Endometrial microvascular endothelial cells (primary cell): ENCODE data around the gene DCT. TPM values are rescaled to one million over a fixed set of nuclear protein-coding genes. Genes with fewer than 3 reads are reported as not detected.

Experiments used
- in situ Hi-C: cut with HindIII; loops from 2 replicates; pipeline ENCODE4 v1.10.0; 2017; ENCODE audit warnings: low sequenced_read_pairs, low pct_unique_long_range_greater_than_20kb; ENCODE audit errors: inconsistent ontology term
- total RNA-seq: library from RNA; depleted of rRNA; stranded (reverse); fragments of >200 nt; gene quantifications from one replicate; pipeline ENCODE4 v1.2.3, GENCODE V29; 2015; ENCODE audit errors: inconsistent ontology term

The DCT gene
- total RNA-seq, 1 donor from 2014 or later: not detected

GRCh38 chr13:94412870-94413597 is 66.4 kb downstream of the DCT start:
- in situ Hi-C loops: no loop called here

GRCh38 chr13:94411747-94412146 is 67.7 kb downstream of the DCT start:
- in situ Hi-C loops: no loop called here

DNA sequence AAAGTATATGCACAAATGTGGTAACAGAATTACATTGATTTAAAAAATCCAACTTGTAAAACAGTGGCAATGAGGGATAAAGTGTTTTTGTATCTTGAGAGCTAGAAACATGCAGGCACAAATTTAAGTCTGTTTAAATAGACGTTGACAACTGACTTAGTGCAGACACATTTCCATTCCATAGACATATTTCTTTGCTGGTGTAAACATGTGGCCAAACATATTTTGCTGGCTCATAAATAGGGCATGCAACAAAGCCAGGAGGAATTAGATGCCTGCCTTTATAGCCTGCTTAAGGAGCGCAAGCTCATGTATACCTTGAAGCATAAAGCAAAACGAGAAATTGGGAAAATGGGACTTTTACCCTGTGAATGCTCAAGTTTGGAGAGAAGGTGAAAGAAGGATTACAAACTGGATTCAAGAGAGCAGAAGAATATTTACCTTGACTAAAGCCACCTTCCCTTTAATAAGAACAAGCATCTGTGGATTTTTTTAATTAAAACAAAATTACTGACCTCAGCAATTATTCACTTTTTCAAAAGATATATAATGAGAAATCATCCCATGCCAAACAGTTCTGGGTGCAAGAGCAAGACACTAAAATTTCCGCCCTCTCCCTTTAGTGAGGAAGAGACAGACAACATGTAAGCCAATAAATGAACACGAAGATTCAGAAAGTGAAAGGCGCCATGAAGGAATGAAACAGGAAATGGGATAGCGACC is 71.0 kb downstream of the DCT start:
- in situ Hi-C loops: no loop called here

DNA sequence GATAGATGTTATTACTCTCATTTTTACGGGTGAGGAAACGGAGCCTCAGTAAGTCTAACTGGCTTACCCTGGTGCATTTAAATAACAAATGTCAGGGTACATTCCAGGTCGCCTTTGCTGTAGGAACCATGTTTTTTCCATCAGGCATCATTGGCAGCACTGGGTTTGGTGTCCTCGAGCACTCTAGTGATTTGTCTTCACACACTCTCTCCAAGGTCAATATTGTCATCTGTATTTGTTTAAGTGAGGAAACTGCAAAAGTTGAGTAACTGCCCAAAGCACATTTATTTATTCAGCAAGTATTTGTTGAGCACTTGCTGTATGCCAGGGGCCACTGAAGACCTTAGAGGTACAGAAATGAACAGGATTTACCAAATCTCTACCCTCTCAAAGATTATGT is 78.6 kb downstream of the DCT start:
- in situ Hi-C loops: no loop called here

DNA sequence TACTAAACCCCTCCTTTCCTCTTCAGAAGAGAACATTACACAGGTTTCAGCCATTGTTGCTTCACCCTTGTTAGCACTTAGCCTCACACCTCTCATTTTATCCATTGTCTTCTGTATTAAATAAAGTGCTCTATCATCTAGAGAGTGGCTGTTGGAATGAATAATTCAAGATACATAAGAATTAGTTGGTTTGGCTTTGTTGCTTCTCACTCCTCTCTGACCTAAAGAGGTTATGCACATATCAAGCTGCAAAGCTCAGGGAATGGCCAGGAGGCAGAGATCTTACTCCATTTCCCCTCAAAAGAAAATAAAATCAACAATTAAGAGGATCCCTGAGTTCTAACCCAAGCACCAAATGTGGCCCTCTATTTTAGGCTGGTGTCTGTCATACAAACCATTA is 79.7 kb downstream of the DCT start:
- in situ Hi-C loops: no loop called here

- in situ Hi-C loops: no loop called here
Measured at GRCh38 chr13:94395860-94396259, 83.6 kb downstream of the DCT start.

DNA sequence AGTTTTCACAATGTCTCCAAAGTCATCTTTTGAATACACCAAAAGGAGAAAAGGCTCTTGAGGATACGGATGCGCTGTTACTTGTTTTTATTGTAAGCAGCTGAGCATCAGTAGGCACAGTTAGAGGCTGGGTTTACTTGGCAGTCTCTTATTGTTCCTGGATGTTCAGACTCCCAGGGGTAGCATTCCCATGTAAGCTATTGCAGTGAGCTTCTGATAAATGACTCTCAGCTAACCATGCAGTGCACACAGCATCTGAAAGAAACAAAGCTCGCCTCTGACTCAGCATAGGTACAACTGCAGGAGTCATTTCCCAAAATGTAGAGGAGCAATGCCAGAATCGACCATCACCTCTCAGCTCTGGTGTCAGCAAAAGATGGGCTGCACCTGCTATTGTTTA is 84.8 kb downstream of the DCT start:
- in situ Hi-C loops: no loop called here

DNA sequence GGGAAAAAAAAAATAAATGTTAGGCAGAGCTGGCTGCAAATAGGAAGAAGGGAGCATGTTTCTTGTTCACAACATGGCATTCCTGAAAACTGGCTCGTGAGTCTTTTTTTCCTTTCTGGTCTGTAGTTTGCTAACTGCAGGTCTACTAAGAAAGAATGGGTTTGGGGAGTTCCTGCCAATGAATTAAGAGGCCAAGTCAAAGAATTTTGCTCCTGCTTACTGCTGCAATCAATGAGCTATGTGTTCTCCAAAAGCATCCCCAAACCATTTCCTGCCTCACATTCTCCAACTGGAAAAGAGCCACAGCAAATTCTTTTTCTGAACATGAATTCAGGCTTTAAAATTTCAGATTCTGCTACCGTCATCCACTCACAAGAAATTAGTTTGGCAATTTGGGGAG is 88.6 kb downstream of the DCT start:
- in situ Hi-C loops: no loop called here

DNA sequence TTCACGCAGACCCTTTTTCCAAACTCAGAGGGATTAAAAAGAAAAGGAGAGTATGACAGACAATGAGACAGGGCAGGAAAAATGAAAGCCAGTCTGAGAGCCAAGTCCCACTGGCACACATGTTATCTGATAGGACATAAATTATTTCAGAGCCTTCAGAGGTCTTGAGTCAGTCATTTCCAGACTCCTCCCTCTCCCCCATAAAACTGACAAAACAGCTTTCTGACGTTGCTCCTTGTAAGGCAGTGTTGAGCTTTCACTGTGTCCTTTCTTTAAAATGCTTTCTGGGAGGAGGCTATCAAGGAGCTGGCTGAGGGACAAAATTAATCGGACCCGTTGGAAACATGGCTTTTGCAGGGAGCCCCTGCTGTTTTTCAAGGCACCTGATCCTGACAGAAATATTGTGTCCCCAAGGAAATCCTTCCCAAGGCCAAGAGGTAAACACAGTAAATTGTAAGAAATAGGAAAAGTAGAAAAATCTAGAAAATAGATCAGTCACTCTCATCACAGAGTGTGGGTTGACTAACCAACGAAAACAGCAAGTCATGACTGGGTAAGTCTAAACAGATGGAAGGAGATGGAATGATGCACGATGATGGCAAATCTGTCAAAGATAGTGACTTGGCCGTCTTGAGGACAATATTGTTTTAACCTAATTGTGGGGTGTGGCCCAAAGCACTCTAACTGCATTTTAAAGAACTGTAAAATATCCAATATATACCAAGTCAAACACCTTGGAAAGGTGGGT is 89.7 kb downstream of the DCT start:
- in situ Hi-C loops: no loop called here

- in situ Hi-C loops: no loop called here
Measured at GRCh38 chr13:94387047-94387446, 92.4 kb downstream of the DCT start.

Other genes starting within 250 kb of the DCT start
- gene TGDS, start 116.5 kb upstream of the DCT start, total RNA-seq: 26.2 TPM
- 15.3 TPM for gene GPR180, start 122.2 kb upstream of the DCT start, total RNA-seq
- gene SOX21, start 232.9 kb upstream of the DCT start, total RNA-seq: not detected